HG03045 (cell line): Measurements from ENCODE around the gene LIFR.
"Not testable (repeated sequence)": the region's sequence is repeated elsewhere in the genome, so short reads cannot be mapped to it uniquely, and the experiment has no call there.

Experiments used
- ATAC-seq: cut with Tn5 transposase; IDR thresholded peaks from one replicate; pipeline ENCODE4 v1.9.1; 2021; ENCODE audit warnings: mild to moderate bottlenecking, moderate library complexity; ENCODE audit not compliant: unreplicated experiment

The LIFR gene, protein sequence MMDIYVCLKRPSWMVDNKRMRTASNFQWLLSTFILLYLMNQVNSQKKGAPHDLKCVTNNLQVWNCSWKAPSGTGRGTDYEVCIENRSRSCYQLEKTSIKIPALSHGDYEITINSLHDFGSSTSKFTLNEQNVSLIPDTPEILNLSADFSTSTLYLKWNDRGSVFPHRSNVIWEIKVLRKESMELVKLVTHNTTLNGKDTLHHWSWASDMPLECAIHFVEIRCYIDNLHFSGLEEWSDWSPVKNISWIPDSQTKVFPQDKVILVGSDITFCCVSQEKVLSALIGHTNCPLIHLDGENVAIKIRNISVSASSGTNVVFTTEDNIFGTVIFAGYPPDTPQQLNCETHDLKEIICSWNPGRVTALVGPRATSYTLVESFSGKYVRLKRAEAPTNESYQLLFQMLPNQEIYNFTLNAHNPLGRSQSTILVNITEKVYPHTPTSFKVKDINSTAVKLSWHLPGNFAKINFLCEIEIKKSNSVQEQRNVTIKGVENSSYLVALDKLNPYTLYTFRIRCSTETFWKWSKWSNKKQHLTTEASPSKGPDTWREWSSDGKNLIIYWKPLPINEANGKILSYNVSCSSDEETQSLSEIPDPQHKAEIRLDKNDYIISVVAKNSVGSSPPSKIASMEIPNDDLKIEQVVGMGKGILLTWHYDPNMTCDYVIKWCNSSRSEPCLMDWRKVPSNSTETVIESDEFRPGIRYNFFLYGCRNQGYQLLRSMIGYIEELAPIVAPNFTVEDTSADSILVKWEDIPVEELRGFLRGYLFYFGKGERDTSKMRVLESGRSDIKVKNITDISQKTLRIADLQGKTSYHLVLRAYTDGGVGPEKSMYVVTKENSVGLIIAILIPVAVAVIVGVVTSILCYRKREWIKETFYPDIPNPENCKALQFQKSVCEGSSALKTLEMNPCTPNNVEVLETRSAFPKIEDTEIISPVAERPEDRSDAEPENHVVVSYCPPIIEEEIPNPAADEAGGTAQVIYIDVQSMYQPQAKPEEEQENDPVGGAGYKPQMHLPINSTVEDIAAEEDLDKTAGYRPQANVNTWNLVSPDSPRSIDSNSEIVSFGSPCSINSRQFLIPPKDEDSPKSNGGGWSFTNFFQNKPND

GRCh38 chr5:38556599-38557307, at the start of gene LIFR:
Gene LIFR (minus strand): TSS chr5:38556646. CDS start chr5:38530647, 25,999 bp downstream.
- peak; percentile 54 for ATAC-seq

DNA sequence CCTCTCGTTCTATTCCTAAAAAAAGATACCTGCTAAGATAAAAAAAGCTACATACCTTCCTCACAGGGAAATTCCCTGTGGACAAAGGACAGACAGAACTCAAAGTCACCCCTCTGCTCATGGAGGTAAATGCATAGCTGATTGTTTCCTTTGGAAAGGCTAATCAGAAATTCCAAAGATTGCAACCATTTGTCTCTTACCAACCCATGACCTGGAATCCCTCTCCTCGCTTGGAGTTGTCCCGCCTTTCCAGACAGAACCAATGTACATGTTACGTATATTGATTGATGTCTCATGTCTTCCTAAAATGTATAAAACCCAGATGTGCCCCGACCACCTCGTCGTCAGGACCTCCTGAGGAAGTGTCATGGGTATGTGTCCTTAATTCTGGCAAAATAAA, 49.2 kb upstream of the LIFR start:
- no peak for ATAC-seq

GRCh38 chr5:38603691-38604090, 47.2 kb upstream of the LIFR start:
- no peak for ATAC-seq

DNA sequence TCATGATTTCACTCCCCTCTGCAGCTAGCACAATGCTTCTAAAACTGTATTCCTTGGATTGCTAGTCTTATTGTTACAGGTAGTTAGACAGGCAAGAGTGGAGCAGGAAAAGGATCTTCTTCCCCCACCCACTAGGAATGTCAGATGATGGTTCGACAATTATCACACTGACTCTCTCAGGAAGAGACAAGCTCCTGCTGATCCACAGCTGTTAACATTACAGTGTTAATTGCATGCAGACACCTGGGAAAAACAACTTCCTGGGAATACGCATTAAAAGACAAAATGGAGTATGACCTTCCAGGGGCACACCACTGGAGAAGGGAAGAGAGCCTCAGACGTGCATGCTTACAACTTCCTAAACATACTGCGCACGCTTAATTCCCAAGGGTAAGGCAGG, 46.2 kb upstream of the LIFR start:
- ATAC-seq: no peak

DNA sequence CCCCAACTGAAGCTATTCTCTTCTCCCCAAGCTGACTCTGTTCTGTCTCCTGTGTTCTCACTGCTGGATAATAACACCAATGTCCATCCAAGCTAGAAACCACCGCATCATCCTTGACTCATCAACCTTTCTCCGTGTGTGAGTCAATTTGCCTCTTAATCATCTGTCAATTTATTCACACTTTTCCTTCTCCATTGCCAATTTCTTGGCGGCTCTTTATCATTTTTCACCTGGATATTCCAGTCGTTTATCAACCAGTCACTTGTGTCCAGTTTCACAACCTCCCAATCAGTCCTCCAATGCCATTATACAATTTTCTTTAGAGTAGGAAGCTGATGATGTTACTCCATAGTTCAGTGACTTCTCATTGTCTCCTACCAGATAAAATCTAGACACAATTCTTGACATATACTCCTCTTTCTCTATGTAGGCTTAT, 45.4 kb upstream of the LIFR start:
- ATAC-seq: no peak

DNA sequence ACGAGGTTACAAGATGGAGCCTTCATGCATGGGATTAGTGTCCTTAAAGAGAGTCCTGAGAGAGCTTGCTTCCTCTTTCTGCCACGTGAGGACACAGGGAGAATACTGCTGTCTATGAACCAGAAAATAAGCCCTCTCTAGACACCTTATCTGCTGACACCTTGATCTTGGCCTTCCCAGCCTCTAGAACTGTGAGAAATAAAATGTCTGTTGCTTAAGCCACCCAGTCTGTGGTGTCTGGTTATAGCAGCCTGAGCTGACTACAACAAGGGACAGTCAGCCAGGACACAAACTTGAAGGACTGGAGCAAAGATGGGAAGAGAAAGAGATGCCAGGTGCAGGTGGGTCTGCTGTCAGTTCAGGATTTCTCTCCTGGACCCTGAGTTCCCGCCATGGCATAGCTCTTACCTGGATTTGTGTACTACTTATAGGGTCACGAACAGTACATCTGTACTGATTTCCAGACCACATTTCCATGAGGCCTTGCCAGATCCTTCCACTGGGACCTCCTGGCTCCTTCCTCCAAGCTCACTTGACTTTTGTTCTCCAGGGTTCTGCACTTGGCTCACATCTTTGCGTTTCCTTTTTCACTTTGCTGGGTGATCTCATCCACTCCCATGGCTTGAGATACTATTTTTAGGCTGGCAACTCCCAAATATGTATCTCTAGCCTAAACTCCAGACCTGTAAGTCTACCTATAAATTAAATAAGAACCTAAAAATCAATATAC, 44.9 kb upstream of the LIFR start:
- ATAC-seq: no peak

- ATAC-seq: no peak
These were observed 44.0 kb upstream of the LIFR start for GRCh38 chr5:38600329-38601045.

DNA sequence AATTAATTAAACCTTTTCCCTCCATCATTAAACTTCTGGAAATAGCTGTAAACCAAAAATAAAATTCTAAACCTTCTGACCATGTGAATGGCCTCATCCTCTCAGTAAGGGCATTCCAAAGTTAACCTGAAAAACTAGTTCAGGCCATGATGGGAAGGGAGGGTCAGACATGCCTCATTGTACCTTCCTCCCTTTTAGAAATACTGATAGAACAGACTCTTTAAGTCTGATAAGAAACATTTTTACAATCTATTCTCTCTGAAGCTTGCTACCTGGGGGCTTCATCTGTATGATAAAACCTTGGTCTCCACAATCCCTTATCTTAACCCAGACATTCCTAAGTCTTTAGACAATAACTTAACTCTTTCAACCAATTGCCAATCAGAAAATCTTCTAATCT, 43.3 kb upstream of the LIFR start:
- ATAC-seq: not testable (repeated sequence)

GRCh38 chr5:38598994-38599617, 42.7 kb upstream of the LIFR start:
- no peak for ATAC-seq

GRCh38 chr5:38598296-38598993, 42.0 kb upstream of the LIFR start:
- ATAC-seq: no peak

DNA sequence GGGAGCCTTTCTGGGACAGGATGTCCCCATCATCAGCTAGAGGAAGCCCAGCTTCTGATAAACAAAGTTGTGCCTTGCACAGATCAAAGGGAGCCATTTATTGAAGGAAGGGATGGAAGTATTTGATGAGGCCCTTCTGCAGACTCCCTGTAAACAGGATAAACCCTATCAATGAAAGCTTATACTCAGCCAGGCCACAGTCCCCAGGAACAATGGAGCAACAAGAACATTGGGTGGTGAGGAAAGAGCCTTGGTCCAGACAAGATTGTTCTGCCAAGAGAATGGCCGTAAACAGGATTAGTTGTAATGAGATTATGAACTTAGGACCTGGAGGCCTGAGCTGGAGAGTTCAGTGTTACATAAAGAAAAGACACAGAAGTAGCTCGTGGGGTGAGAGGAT, 40.5 kb upstream of the LIFR start:
- ATAC-seq: no peak

GRCh38 chr5:38595132-38595745, 38.8 kb upstream of the LIFR start:
- ATAC-seq: no peak

DNA sequence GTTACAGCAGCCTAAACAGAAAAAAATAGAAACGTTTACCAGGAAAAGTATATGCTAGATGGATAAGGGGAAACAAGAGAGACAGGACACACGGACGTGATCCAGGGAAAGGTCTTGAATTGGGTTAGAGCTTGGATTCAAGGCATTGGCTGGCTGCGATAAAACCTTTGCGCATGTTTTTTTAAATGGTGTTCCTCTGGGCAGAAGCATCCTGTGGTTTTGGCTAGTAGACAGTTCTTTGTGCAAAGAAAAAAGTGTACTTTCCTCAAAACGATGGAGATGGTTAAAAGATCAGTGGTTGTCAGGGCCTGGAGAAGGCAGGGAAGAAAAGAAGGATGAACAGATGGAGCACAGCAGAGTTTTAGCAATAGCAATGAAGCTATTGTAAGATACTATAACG, 37.5 kb upstream of the LIFR start:
- ATAC-seq: no peak

DNA sequence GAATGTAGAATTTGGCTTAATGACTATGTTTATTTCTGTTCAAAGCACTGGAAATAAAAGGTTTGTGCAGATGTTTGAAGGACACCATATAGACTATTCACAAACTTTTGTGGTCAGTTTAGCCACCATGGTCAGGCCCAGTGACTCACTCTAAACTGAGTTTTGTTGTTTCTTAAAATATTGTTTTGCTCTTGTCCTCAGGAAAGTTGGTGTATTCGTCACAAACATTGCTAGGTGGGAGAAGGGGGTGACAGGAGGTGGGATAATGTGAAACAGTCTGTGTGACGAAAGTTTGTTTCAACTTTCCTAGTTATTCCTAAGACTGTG, 35.0 kb upstream of the LIFR start:
- ATAC-seq: no peak

GRCh38 chr5:38590838-38591522, 34.5 kb upstream of the LIFR start:
- ATAC-seq: no peak

GRCh38 chr5:38589629-38590028, 33.2 kb upstream of the LIFR start:
- no peak for ATAC-seq

DNA sequence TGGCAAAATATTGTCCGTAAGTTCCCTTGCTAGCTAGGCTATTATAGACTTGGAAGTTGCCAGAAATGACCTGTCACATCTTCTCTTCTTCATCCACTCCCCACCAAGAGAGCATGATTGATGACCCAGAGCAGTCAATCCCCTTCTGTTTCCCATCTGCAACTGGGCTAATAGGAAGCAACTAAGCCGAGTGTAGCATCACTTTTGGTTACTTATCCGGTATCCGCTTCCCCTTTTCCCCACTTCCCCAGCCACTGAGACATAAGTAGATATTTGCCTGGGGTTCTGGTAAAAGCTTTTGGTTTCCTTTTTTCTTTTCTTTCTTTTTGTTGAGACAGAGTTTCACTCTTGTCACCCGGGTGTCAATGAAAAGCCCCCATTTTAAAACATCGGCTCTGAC, 29.4 kb upstream of the LIFR start:
- ATAC-seq: no peak

- no peak for ATAC-seq
These were observed 27.1 kb upstream of the LIFR start for GRCh38 chr5:38583500-38583899.
